Vagina (tissue), 2 donors: ENCODE data around the gene PANX1. TPM values are rescaled to one million over a fixed set of nuclear protein-coding genes. Genes with fewer than 3 reads are reported as not detected.

ENCODE experiments used
- DNase-seq, 2 donors: peaks; one replicate each; pipeline ENCODE4 v3.0.0-alpha.2; 2017; ENCODE audit errors: extremely low spot score in 2 of 2
- H3K27ac ChIP-seq: fragments of 200-600 bp; sonication (generic); one replicate; pipeline ENCODE4 v1.5.1; 2019
- H3K27me3 ChIP-seq: fragments of 200-600 bp; sonication (generic); one replicate; pipeline ENCODE4 v1.5.1; 2019
- H3K36me3 ChIP-seq, 2 donors: fragments of 200-600 bp; sonication (generic); one replicate each; pipeline ENCODE4 v1.5.1; 2017 to 2019
- H3K4me1 ChIP-seq: fragments of 200-600 bp; sonication (generic); one replicate; pipeline ENCODE4 v1.5.1; 2019
- H3K4me3 ChIP-seq, 2 donors: fragments of 200-600 bp; sonication (generic); 1 replicate in 1 of 2; 2 replicates in 1 of 2; pipeline ENCODE4 v1.5.1; 2016 to 2019
- H3K9me3 ChIP-seq: fragments of 200-600 bp; sonication (generic); one replicate; pipeline ENCODE4 v1.5.1; 2019
- CTCF ChIP-seq, 3 experiments: fragments of 450-650 bp in 2 of 3; fragments of 200-600 bp in 1 of 3; sonication (generic) in 1 of 3; IDR thresholded peaks; one replicate each; pipeline ENCODE4 v1.5.1; 2017 to 2019; ENCODE audit warnings: antibody characterized with exemption in 3 of 3, mild to moderate bottlenecking in 2 of 3, moderate library complexity in 2 of 3
- POLR2A ChIP-seq, 2 donors: fragments of 450-650 bp; IDR thresholded peaks; one replicate each; pipeline ENCODE4 v1.6.1; 2017; ENCODE audit warnings: antibody characterized with exemption in 2 of 2, mild to moderate bottlenecking in 2 of 2, moderate library complexity in 2 of 2
- POLR2AphosphoS5 ChIP-seq, 2 donors: sonication (generic); formaldehyde crosslinking; IDR thresholded peaks; one replicate each; pipeline ENCODE4 v1.9.0; 2017; ENCODE audit warnings: antibody characterized with exemption in 2 of 2, mild to moderate bottlenecking in 2 of 2, low read depth in 1 of 2; ENCODE audit not compliant: insufficient read depth in 1 of 2
- intact Hi-C: fragments of 100-400 bp; cut with DNase I; formaldehyde crosslinking; loops from one replicate; pipeline ENCODE4 v1.15.1; 2023
- total RNA-seq: library from RNA; depleted of rRNA; stranded (reverse); fragments of >200 nt; gene quantifications from one replicate; pipeline ENCODE4 v1.2.3, GENCODE V29; 2016

Gene PANX1
- total RNA-seq, 1 donor from 2014 or later, result 18.9 TPM

- TF ChIP-seq POLR2AphosphoS5 (IDR thresholded peaks at IDR 0.05; ENCODE audit: insufficient read depth in 1 of 2, low read depth in 1 of 2), result no peak
- TF ChIP-seq POLR2A (IDR thresholded peaks at IDR 0.05), result no peak
- Histone ChIP-seq H3K4me1 (peaks cover 93% of the 10 kb centered on the region), H3K27ac (no peak overlapping the region), H3K27me3 (no peaks in the 10 kb centered on the region), H3K9me3 (no peaks in the 10 kb centered on the region), H3K4me3 (no peak overlapping the region), H3K36me3 (no peaks in the 10 kb centered on the region)
- DNase-seq, result peak in 1 of 2 donors; percentile 5
- intact Hi-C loops, result no loop called here
These were observed 19.5 kb downstream of the PANX1 start for GRCh38 chr11:94148189-94148588.

DNA sequence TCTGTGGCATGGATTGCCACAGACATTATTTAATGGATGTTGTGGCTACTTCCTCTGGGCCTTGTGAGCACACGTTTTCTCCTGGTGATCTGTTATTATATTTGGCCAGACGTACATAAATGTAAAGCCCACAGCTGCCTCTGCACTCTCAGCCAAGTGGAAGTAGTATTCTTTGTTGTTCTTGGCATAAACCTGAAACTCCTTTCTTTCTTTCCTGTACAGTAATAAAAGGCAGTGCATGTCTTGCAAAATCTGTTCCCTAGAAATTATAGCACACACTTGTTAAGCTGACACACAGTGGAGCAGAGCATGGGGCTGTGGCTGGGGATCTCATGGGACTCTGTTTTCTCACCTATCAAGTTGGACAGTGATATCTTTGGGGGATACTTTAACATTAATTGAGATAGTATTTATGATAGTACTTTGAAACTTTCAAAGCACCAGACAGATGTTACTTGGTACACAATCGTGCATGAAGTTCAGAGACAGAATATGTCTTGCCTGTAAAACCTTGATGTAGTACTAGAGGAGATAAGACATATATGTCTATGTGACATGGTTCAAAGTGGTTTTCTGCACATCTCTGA lies 20.9 kb downstream of the PANX1 start:
- H3K4me3 ChIP-seq, result no peak overlapping the region
- intact Hi-C loops, result no loop called here
- peaks cover 0 to 7% of the 10 kb centered on the region in 2 donors for H3K36me3 ChIP-seq
- no peak overlapping the region for H3K27ac ChIP-seq
- H3K9me3 ChIP-seq, result no peaks in the 10 kb centered on the region
- DNase-seq, result peak in 1 of 2 donors; percentile 25
- no peak for TF ChIP-seq CTCF (IDR thresholded peaks at IDR 0.05)
- H3K4me1 ChIP-seq, result peaks cover 94% of the 10 kb centered on the region
- H3K27me3 ChIP-seq, result no peaks in the 10 kb centered on the region

DNA sequence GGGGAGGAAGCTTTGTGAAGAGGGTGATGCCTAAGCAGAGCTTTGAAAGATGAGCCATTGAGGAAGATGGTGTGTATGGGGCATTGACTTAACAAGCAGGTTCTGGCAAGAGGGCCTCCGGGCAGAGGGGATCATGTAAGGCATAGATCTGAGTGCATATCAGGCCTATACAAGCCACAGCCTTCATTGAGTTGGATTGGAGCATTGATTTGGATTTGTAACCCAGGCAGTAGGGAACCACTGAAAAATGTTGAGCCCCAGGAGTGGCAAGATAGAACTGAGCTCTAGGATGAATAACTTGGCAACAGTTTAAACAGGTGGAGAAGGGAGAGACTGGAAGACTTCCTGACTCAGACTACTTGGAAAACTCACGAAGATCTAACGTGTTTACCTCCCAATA lies 21.4 kb downstream of the PANX1 start:
- peak in 1 of 2 donors; percentile 62 for DNase-seq
- Histone ChIP-seq H3K27me3 (no peaks in the 10 kb centered on the region), H3K4me1 (peaks cover 91% of the 10 kb centered on the region), H3K9me3 (no peaks in the 10 kb centered on the region), H3K4me3 (no peak overlapping the region), H3K36me3 (peaks cover 0 to 7% of the 10 kb centered on the region in 2 donors), H3K27ac (no peak overlapping the region)
- TF ChIP-seq POLR2AphosphoS5 (IDR thresholded peaks at IDR 0.05; ENCODE audit: insufficient read depth in 1 of 2, low read depth in 1 of 2) (no peak), POLR2A (IDR thresholded peaks at IDR 0.05) (no peak), CTCF (IDR thresholded peaks at IDR 0.05) (no peak)
- intact Hi-C loops, result no loop called here

DNA sequence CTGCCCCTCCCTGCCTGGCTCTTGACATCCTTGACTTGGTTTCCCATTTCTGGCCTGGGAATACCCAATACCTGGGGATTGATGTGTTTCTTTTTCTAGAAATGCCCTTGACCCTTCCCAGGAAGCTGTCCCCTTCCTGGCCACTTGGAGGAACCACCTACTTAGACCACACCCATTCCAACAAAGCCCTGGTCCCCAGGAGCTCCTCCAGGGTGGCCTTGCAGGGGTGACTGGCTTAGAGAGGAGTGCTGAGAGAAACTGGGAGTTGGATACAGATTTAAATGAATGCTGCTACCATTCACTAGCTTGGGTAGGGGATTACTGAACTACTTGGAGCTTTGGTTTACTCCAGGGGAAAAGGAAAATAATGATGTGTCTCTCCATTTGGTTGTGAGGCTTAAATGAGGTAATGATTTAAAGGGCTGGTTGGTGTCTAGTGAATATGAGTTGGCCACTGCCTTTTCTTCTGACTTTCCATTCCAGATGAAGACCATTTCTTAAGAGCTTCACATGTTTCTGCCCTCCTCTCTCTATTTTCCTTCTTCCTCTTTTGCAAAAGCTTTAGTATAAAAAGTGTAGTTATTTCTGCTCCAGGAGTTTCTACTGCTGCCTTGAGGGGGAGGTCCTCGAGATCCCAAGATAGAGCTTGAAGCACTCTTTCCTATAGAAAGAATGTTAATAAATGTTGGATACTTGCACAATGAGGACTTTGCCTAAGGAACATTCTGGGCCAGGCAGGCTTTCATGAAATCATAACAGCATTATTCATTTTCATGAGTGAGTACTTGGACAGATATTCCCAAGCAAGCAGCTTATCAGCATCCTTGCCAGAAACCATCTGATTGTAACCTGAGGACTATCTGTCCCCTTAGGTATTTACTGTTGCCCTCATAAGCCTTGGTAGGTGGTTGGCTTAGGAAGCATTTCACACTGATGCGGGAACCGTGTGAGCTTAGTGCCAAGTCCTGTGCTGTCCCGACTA lies 22.4 kb downstream of the PANX1 start:
- no peak overlapping the region for H3K27ac ChIP-seq
- peak in 1 of 2 donors; percentile 69 for DNase-seq
- H3K36me3 ChIP-seq, result peaks cover 0 to 7% of the 10 kb centered on the region in 2 donors
- H3K4me3 ChIP-seq, result no peak overlapping the region
- intact Hi-C loops, result no loop called here
- H3K4me1 ChIP-seq, result peaks cover 89% of the 10 kb centered on the region
- H3K9me3 ChIP-seq, result no peaks in the 10 kb centered on the region
- H3K27me3 ChIP-seq, result no peaks in the 10 kb centered on the region
- TF ChIP-seq CTCF (IDR thresholded peaks at IDR 0.05) (no peak), POLR2A (IDR thresholded peaks at IDR 0.05) (no peak), POLR2AphosphoS5 (IDR thresholded peaks at IDR 0.05; ENCODE audit: insufficient read depth in 1 of 2, low read depth in 1 of 2) (no peak)

GRCh38 chr11:94151903-94152677 lies 23.4 kb downstream of the PANX1 start:
- Histone ChIP-seq H3K9me3 (no peaks in the 10 kb centered on the region), H3K27ac (peak overlapping the region; percentile 43), H3K36me3 (peaks cover 0 to 7% of the 10 kb centered on the region in 2 donors), H3K4me3 (no peak overlapping the region), H3K4me1 (peaks cover 79% of the 10 kb centered on the region), H3K27me3 (no peaks in the 10 kb centered on the region)
- TF ChIP-seq POLR2AphosphoS5 (IDR thresholded peaks at IDR 0.05; ENCODE audit: insufficient read depth in 1 of 2, low read depth in 1 of 2) (peak; percentile 21 to 34), CTCF (IDR thresholded peaks at IDR 0.05) (no peak)
- intact Hi-C loops, result no loop called here
- DNase-seq, result peak in 1 of 2 donors; percentile 74
